Stimulated activated CD4-positive, alpha-beta T cell treated with anti-CD3 and anti-CD28 coated beads, TNF-alpha, amount 100 ng/mL, for 1 hour (primary cell): ENCODE results near the gene ZNF385D.

ENCODE experiments used
- DNase-seq, 3 donors: peaks; one replicate each; pipeline ENCODE4 v3.0.0-alpha.2; 2020; ENCODE audit warnings: low read depth in 3 of 3, low spot score in 1 of 3

Gene ZNF385D

GRCh38 chr3:21462141-21462540 lies 288.9 kb downstream of the ZNF385D start:
- no peak for DNase-seq

- no peak for DNase-seq
These were observed 293.9 kb downstream of the ZNF385D start for GRCh38 chr3:21457084-21457483.

- DNase-seq: no peak
These were observed 301.3 kb downstream of the ZNF385D start for GRCh38 chr3:21449738-21450137.

GRCh38 chr3:21447476-21448151 lies 303.4 kb downstream of the ZNF385D start:
- DNase-seq: no peak

GRCh38 chr3:21446945-21447475 lies 304.0 kb downstream of the ZNF385D start:
- no peak for DNase-seq

GRCh38 chr3:21446027-21446426 lies 305.0 kb downstream of the ZNF385D start:
- no peak for DNase-seq

- DNase-seq: no peak
These were observed 309.2 kb downstream of the ZNF385D start for GRCh38 chr3:21441821-21442220.

GRCh38 chr3:21436835-21437234 lies 314.2 kb downstream of the ZNF385D start:
- DNase-seq: no peak

GRCh38 chr3:21435871-21436270 lies 315.1 kb downstream of the ZNF385D start:
- no peak for DNase-seq

GRCh38 chr3:21434310-21434709 lies 316.7 kb downstream of the ZNF385D start:
- DNase-seq: no peak

- no peak for DNase-seq
These were observed 317.3 kb downstream of the ZNF385D start for GRCh38 chr3:21433751-21434150.

GRCh38 chr3:21426920-21427319 lies 324.1 kb downstream of the ZNF385D start:
- DNase-seq: no peak

GRCh38 chr3:21425715-21426114 lies 325.3 kb downstream of the ZNF385D start:
- no peak for DNase-seq

- no peak for DNase-seq
These were observed 329.9 kb downstream of the ZNF385D start for GRCh38 chr3:21421096-21421495.

GRCh38 chr3:21417991-21418390 lies 333.0 kb downstream of the ZNF385D start:
- DNase-seq: no peak

GRCh38 chr3:21414506-21414905 lies 336.5 kb downstream of the ZNF385D start:
- no peak for DNase-seq

GRCh38 chr3:21411058-21411457 lies 340.0 kb downstream of the ZNF385D start:
- DNase-seq: no peak

GRCh38 chr3:21409401-21409800 lies 341.6 kb downstream of the ZNF385D start:
- DNase-seq: no peak

GRCh38 chr3:21407743-21408142 lies 343.3 kb downstream of the ZNF385D start:
- DNase-seq: no peak

- no peak for DNase-seq
These were observed 345.0 kb downstream of the ZNF385D start for GRCh38 chr3:21405671-21406667.

GRCh38 chr3:21398461-21398860 lies 352.5 kb downstream of the ZNF385D start:
- no peak for DNase-seq
